DND-41 (cell line): ENCODE data around the gene EGF.

Source experiments
- ATAC-seq: fragments of 200-7000 bp; cut with Tn5 transposase; 3 replicates; pipeline ENCODE4 v1.9.1; 2021; ENCODE audit warnings: low read depth; ENCODE audit not compliant: insufficient read depth
- DNase-seq: peaks from one replicate; pipeline ENCODE4 v3.0.0-alpha.2; 2020
- H2AFZ ChIP-seq: 2 replicates; pipeline ENCODE4 v1.6.0; 2012; ENCODE audit warnings: low read depth, low read length
- H3K27ac ChIP-seq: 2 replicates; pipeline ENCODE4 v1.5.1; 2012; ENCODE audit warnings: low read length, inconsistent platforms
- H3K27me3 ChIP-seq: fragments of 200-600 bp; sonication (generic); 2 replicates; pipeline ENCODE4 v1.6.0; 2012; ENCODE audit warnings: low read length, mild to moderate bottlenecking, inconsistent platforms; ENCODE audit not compliant: insufficient read depth, poor library complexity
- H3K36me3 ChIP-seq: 2 replicates; pipeline ENCODE4 v1.5.1; 2012; ENCODE audit warnings: low read length, inconsistent platforms; ENCODE audit not compliant: insufficient read depth
- H3K4me1 ChIP-seq: 2 replicates; pipeline ENCODE4 v1.5.1; 2012; ENCODE audit warnings: mild to moderate bottlenecking, low read length; ENCODE audit not compliant: insufficient read depth
- H3K4me2 ChIP-seq: 2 replicates; pipeline ENCODE4 v1.6.0; 2012; ENCODE audit warnings: mild to moderate bottlenecking, moderate library complexity, low read length, inconsistent platforms; ENCODE audit not compliant: insufficient read depth
- H3K4me3 ChIP-seq, 2 experiments: fragments of 200-600 bp in 1 of 2; shearing (Covaris generic) in 1 of 2; 2 replicates each; pipeline ENCODE4 v1.5.1; 2012 to 2016; ENCODE audit warnings: inconsistent platforms in 2 of 2, low read length in 2 of 2, mild to moderate bottlenecking in 2 of 2, low read depth in 1 of 2, moderate library complexity in 1 of 2
- H3K79me2 ChIP-seq: 2 replicates; pipeline ENCODE4 v1.6.0; 2012; ENCODE audit warnings: low read length, inconsistent platforms; ENCODE audit not compliant: insufficient read depth
- H3K9ac ChIP-seq: 2 replicates; pipeline ENCODE4 v1.6.0; 2012; ENCODE audit warnings: low read depth, mild to moderate bottlenecking, inconsistent platforms, low read length, moderate library complexity
- H3K9me3 ChIP-seq: 2 replicates; pipeline ENCODE4 v1.5.1; 2012; ENCODE audit warnings: low read length, moderate library complexity, mild to moderate bottlenecking, inconsistent platforms; ENCODE audit not compliant: insufficient read depth, severe bottlenecking
- H4K20me1 ChIP-seq: 2 replicates; pipeline ENCODE4 v1.6.0; 2012; ENCODE audit warnings: low read length; ENCODE audit not compliant: insufficient read depth
- EZH2 ChIP-seq: IDR thresholded peaks from 3 replicates; pipeline ENCODE4 v1.6.1; 2012; ENCODE audit warnings: borderline replicate concordance, low read depth, mild to moderate bottlenecking, moderate library complexity, low read length, inconsistent platforms; ENCODE audit not compliant: severe bottlenecking
- TF ChIP-seq, protein P1 (sequence below): IDR thresholded peaks from 2 replicates; pipeline ENCODE4 v1.5.1; 2012; ENCODE audit warnings: borderline replicate concordance, low read length, moderate library complexity, mild to moderate bottlenecking; ENCODE audit not compliant: poor library complexity, severe bottlenecking; ENCODE audit errors: extremely low read depth

EGF gene

DNA sequence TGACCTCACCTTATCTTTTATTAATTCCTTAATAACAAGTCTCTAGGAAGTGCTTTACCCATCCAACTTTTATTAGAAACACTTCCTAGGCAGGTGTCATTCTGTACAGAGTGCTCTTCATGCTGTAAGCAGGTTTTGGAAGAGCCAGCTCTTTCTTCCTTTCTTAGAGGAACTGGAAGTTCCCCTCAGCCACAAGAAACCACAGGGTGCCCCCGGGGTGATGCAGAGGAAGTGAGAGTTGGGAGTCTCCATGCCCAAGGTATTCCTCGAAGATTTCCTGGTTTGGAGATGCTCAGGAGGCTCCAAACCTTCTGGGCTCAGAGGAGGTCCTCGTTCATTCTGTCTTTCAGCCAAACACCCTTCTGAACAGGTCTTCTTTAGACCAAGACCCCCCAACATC is 83.8 kb downstream of the EGF start:
- TF ChIP-seq, protein P1, sequence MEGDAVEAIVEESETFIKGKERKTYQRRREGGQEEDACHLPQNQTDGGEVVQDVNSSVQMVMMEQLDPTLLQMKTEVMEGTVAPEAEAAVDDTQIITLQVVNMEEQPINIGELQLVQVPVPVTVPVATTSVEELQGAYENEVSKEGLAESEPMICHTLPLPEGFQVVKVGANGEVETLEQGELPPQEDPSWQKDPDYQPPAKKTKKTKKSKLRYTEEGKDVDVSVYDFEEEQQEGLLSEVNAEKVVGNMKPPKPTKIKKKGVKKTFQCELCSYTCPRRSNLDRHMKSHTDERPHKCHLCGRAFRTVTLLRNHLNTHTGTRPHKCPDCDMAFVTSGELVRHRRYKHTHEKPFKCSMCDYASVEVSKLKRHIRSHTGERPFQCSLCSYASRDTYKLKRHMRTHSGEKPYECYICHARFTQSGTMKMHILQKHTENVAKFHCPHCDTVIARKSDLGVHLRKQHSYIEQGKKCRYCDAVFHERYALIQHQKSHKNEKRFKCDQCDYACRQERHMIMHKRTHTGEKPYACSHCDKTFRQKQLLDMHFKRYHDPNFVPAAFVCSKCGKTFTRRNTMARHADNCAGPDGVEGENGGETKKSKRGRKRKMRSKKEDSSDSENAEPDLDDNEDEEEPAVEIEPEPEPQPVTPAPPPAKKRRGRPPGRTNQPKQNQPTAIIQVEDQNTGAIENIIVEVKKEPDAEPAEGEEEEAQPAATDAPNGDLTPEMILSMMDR = no peak
- TF ChIP-seq EZH2 = no peak
- ATAC-seq (no peak), DNase-seq (no peak)
- Histone ChIP-seq H2AFZ (no peak overlapping the region), H3K79me2 (no peaks in the 10 kb centered on the region), H3K4me2 (no peak overlapping the region), H3K4me1 (peaks cover 4% of the 10 kb centered on the region), H3K27ac (no peak overlapping the region), H4K20me1 (no peaks in the 10 kb centered on the region), H3K4me3 (no peak overlapping the region), H3K9ac (no peak overlapping the region), H3K36me3 (no peaks in the 10 kb centered on the region), H3K27me3 (no peaks in the 10 kb centered on the region), H3K9me3 (no peaks in the 10 kb centered on the region)

DNA sequence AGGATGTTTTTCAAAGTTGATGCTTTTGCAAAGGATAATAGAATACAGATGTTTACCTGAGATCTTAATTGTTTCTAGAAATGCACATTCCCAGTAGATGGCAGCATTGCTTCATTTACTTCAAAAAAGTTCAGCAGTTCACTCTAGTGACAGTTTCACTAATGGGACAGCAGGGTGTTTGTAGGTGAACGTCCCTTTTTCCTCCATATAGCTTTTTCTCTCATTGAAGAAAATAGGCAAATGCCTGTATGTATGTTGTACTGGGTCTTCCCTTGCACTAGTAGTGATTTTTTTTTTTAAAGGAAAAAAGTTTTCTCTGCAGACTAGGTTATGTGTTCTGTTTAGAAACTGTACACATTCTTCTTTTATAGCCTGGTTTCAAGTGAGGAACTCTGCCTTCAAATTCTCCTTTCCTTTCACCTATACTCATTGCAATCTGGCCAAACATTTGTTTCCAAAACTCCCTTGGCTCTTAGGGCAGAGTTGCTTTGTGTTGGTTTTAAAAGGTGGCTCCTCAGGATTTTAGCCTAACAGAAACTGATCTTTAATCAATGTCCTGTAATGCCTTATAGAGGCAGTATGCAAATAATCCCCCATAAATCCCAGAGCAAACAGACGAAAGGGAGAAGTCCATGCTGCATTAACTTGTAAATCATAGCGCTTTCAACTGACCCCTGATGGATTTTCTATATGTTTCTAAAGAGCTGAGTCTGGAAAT is 86.3 kb downstream of the EGF start:
- H3K79me2 ChIP-seq = no peaks in the 10 kb centered on the region
- no peaks in the 10 kb centered on the region for H3K36me3 ChIP-seq
- no peaks in the 10 kb centered on the region for H3K9me3 ChIP-seq
- H4K20me1 ChIP-seq = no peaks in the 10 kb centered on the region
- H3K9ac ChIP-seq = no peak overlapping the region
- ATAC-seq (peak; percentile 91), DNase-seq (peak; percentile 28)
- peak overlapping the region; percentile 34; the same call in 1 of the 2 replicates for H3K4me2 ChIP-seq
- peak overlapping the region; percentile 63; the same call in 1 of the 2 replicates for H2AFZ ChIP-seq
- H3K27me3 ChIP-seq = no peaks in the 10 kb centered on the region
- peaks cover 4% of the 10 kb centered on the region for H3K4me1 ChIP-seq
- TF ChIP-seq, protein P1 = peak; percentile 83
- TF ChIP-seq EZH2 = no peak
- no peak overlapping the region for H3K27ac ChIP-seq
- H3K4me3 ChIP-seq = no peak overlapping the region

DNA sequence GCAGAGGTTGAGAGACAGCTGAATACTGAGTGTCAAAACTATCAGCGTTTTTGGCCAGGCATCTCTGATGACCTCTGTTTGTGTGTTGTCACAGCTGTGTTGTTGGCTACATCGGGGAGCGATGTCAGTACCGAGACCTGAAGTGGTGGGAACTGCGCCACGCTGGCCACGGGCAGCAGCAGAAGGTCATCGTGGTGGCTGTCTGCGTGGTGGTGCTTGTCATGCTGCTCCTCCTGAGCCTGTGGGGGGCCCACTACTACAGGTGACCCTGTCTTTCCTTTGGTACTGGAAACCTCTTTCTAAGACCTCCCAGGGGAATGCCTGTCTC is 86.9 kb downstream of the EGF start:
- peaks cover 4% of the 10 kb centered on the region for H3K4me1 ChIP-seq
- ATAC-seq (no peak), DNase-seq (no peak)
- H3K4me2 ChIP-seq = no peak overlapping the region
- no peaks in the 10 kb centered on the region for H3K9me3 ChIP-seq
- H3K36me3 ChIP-seq = no peaks in the 10 kb centered on the region
- H2AFZ ChIP-seq = peak overlapping the region; percentile 63; the same call in 1 of the 2 replicates
- no peak overlapping the region for H3K4me3 ChIP-seq
- H3K79me2 ChIP-seq = no peaks in the 10 kb centered on the region
- no peak overlapping the region for H3K27ac ChIP-seq
- TF ChIP-seq, protein P1 = no peak
- no peak for TF ChIP-seq EZH2
- H4K20me1 ChIP-seq = no peaks in the 10 kb centered on the region
- no peak overlapping the region for H3K9ac ChIP-seq
- no peaks in the 10 kb centered on the region for H3K27me3 ChIP-seq

DNA sequence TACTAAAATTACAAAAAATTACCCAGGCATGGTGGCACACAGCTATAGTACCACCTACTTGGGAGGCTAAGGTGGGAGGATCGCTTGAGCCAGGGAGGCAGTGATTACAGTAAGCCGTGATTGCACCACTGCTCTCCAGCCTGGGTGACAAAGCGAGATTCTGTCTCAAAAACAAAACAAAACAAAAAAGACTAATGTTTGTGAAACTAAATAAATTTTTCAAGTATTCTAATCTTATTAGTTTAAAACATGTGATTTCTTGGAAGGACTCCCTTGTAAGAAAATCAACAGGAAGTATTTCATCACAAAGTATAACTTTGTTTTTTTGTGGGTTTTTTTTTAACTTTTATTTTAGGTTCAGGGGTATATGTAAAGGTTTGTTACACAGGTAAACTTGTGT is 89.6 kb downstream of the EGF start:
- H2AFZ ChIP-seq = no peak overlapping the region
- no peaks in the 10 kb centered on the region for H3K79me2 ChIP-seq
- no peaks in the 10 kb centered on the region for H3K27me3 ChIP-seq
- H3K4me3 ChIP-seq = no peak overlapping the region
- no peaks in the 10 kb centered on the region for H4K20me1 ChIP-seq
- no peaks in the 10 kb centered on the region for H3K9me3 ChIP-seq
- peaks cover 8% of the 10 kb centered on the region for H3K4me1 ChIP-seq
- TF ChIP-seq EZH2 = no peak
- TF ChIP-seq, protein P1 = no peak
- H3K27ac ChIP-seq = no peak overlapping the region
- no peak for DNase-seq
- no peak overlapping the region for H3K4me2 ChIP-seq
- no peaks in the 10 kb centered on the region for H3K36me3 ChIP-seq
- no peak for ATAC-seq
- H3K9ac ChIP-seq = no peak overlapping the region
